Measurements from ENCODE around the gene ANKS3.

Gene ANKS3

GRCh38 chr16:4684763-4685162, 49.3 kb downstream of the ANKS3 start:
- no peak for DNase-seq (ENCODE audit: low read depth, low spot score)

GRCh38 chr16:4684058-4684715, 49.9 kb downstream of the ANKS3 start:
- DNase-seq (ENCODE audit: low read depth, low spot score): no peak

- DNase-seq (ENCODE audit: low read depth, low spot score): no peak
These were observed 50.6 kb downstream of the ANKS3 start for GRCh38 chr16:4683255-4684057.

GRCh38 chr16:4682616-4683254, 51.3 kb downstream of the ANKS3 start:
- DNase-seq (ENCODE audit: low read depth, low spot score): no peak

- DNase-seq (ENCODE audit: low read depth, low spot score): no peak
These were observed 51.9 kb downstream of the ANKS3 start for GRCh38 chr16:4682084-4682591.

GRCh38 chr16:4681471-4682083, 52.5 kb downstream of the ANKS3 start:
- DNase-seq (ENCODE audit: low read depth, low spot score): no peak

GRCh38 chr16:4680673-4681470, 53.2 kb downstream of the ANKS3 start:
- DNase-seq (ENCODE audit: low read depth, low spot score): no peak

GRCh38 chr16:4679850-4680636, 54.0 kb downstream of the ANKS3 start:
- DNase-seq (ENCODE audit: low read depth, low spot score): no peak

GRCh38 chr16:4679156-4679849, 54.8 kb downstream of the ANKS3 start:
- DNase-seq (ENCODE audit: low read depth, low spot score): no peak

GRCh38 chr16:4678596-4678995, 55.5 kb downstream of the ANKS3 start:
- no peak for DNase-seq (ENCODE audit: low read depth, low spot score)

- no peak for DNase-seq (ENCODE audit: low read depth, low spot score)
These were observed 56.1 kb downstream of the ANKS3 start for GRCh38 chr16:4677994-4678393.

- no peak for DNase-seq (ENCODE audit: low read depth, low spot score)
These were observed 56.7 kb downstream of the ANKS3 start for GRCh38 chr16:4677390-4677789.

GRCh38 chr16:4676831-4677230, 57.2 kb downstream of the ANKS3 start:
- no peak for DNase-seq (ENCODE audit: low read depth, low spot score)

GRCh38 chr16:4675864-4676786, 57.9 kb downstream of the ANKS3 start:
- DNase-seq (ENCODE audit: low read depth, low spot score): no peak

GRCh38 chr16:4674926-4675530, 59.0 kb downstream of the ANKS3 start:
- DNase-seq (ENCODE audit: low read depth, low spot score): no peak

GRCh38 chr16:4673387-4674046, 60.6 kb downstream of the ANKS3 start:
- DNase-seq (ENCODE audit: low read depth, low spot score): no peak

- no peak for DNase-seq (ENCODE audit: low read depth, low spot score)
These were observed 65.6 kb downstream of the ANKS3 start for GRCh38 chr16:4668313-4668960.

All from activated CD4-positive, CD25-positive, alpha-beta regulatory T cell treated with anti-CD3 and anti-CD28 coated beads, Interleukin-2, amount 50 U/mL, for 16 hours (primary cell).